IgD-negative memory B cell (primary cell): ENCODE measurements around the gene USP33. TPM values are rescaled to one million over a fixed set of nuclear protein-coding genes. Genes with fewer than 3 reads are reported as not detected.

Experiments used
- polyA plus RNA-seq: library from polyadenylated mRNA; unstranded; fragments of 300-500 nt; fragmentation: Illumina TruSeq; gene quantifications from one replicate; pipeline ENCODE4 v1.2.3, GENCODE V29; 2021

The USP33 gene
- polyA plus RNA-seq, 1 donor from 2014 or later: 30.1 TPM

Other genes with a start within 250 kb of the USP33 start
- gene ZZZ3, start 77.2 kb downstream of the USP33 start, polyA plus RNA-seq: 32.6 TPM
- gene MIGA1, start 19.8 kb upstream of the USP33 start, polyA plus RNA-seq: 9.1 TPM
- 3.8 TPM for gene NEXN, start 128.8 kb upstream of the USP33 start, polyA plus RNA-seq
- 48.2 TPM for gene FUBP1, start 219.2 kb upstream of the USP33 start, polyA plus RNA-seq
- gene DNAJB4, start 245.1 kb upstream of the USP33 start, polyA plus RNA-seq: 7.3 TPM